IMR-90 (cell line): ENCODE measurements around the gene ARPP21.

Source experiments
- BHLHE40 ChIP-seq: fragments of 150-350 bp; IDR thresholded peaks from 2 replicates; pipeline ENCODE4 v1.6.1; 2016; ENCODE audit warnings: mild to moderate bottlenecking, low read depth, low read length
- CEBPB ChIP-seq: IDR thresholded peaks from 2 replicates; pipeline ENCODE4 v1.6.1; 2012; ENCODE audit warnings: low read depth, low read length, improper control_type of control experiment
- CHD1 ChIP-seq: IDR thresholded peaks from 2 replicates; pipeline ENCODE4 v1.6.1; 2012; ENCODE audit warnings: low read depth, low read length, improper control_type of control experiment
- CTCF ChIP-seq: conservative IDR thresholded peaks from 2 replicates; pipeline ENCODE4 v1.5.1; 2012; ENCODE audit warnings: mild to moderate bottlenecking, low read depth, low read length, improper control_type of control experiment
- FOS ChIP-seq: fragments of 150-350 bp; IDR thresholded peaks from 2 replicates; pipeline ENCODE4 v1.6.1; 2016; ENCODE audit warnings: low read depth, low read length
- MAZ ChIP-seq: IDR thresholded peaks from 2 replicates; pipeline ENCODE4 v1.6.1; 2012; ENCODE audit warnings: low read depth, mild to moderate bottlenecking, low read length, improper control_type of control experiment, moderate library complexity, borderline replicate concordance
- MXI1 ChIP-seq: IDR thresholded peaks from 2 replicates; pipeline ENCODE4 v1.6.1; 2012; ENCODE audit warnings: low read depth, mild to moderate bottlenecking, low read length, moderate library complexity, borderline replicate concordance
- NFE2L2 ChIP-seq: fragments of 150-350 bp; IDR thresholded peaks from 2 replicates; pipeline ENCODE4 v1.6.1; 2016; ENCODE audit warnings: low read depth, mild to moderate bottlenecking, low read length
- POLR2A ChIP-seq: IDR thresholded peaks from 2 replicates; pipeline ENCODE4 v1.6.1; 2012; ENCODE audit warnings: mild to moderate bottlenecking, low read depth, low read length
- RAD21 ChIP-seq: IDR thresholded peaks from 2 replicates; pipeline ENCODE4 v1.6.1; 2012; ENCODE audit warnings: low read length, improper control_type of control experiment
- RFX5 ChIP-seq: IDR thresholded peaks from 2 replicates; pipeline ENCODE4 v1.8.0; 2012; ENCODE audit warnings: low read depth, mild to moderate bottlenecking, low read length, moderate library complexity
- SMC3 ChIP-seq: fragments of 150-350 bp; IDR thresholded peaks from 2 replicates; pipeline ENCODE4 v1.6.1; 2016; ENCODE audit warnings: low read depth, mild to moderate bottlenecking, antibody characterized with exemption, low read length, moderate library complexity
- USF2 ChIP-seq: fragments of 150-350 bp; IDR thresholded peaks from 2 replicates; pipeline ENCODE4 v1.6.1; 2017; ENCODE audit warnings: mild to moderate bottlenecking, antibody characterized with exemption, low read length, low read depth

- no peak for TF ChIP-seq POLR2A
- no peak for TF ChIP-seq MAZ
- no peak for TF ChIP-seq CTCF
- no peak for TF ChIP-seq SMC3
- TF ChIP-seq RFX5: no peak
- TF ChIP-seq MXI1: no peak
- no peak for TF ChIP-seq RAD21
- TF ChIP-seq CEBPB: no peak
- no peak for TF ChIP-seq CHD1
- no peak for TF ChIP-seq NFE2L2
- no peak for TF ChIP-seq FOS
- no peak for TF ChIP-seq USF2
- no peak for TF ChIP-seq BHLHE40
Measured at GRCh38 chr3:35674451-35675109, 35.3 kb downstream of the ARPP21 start.
